ENCODE results near the gene RAB38.

DNA sequence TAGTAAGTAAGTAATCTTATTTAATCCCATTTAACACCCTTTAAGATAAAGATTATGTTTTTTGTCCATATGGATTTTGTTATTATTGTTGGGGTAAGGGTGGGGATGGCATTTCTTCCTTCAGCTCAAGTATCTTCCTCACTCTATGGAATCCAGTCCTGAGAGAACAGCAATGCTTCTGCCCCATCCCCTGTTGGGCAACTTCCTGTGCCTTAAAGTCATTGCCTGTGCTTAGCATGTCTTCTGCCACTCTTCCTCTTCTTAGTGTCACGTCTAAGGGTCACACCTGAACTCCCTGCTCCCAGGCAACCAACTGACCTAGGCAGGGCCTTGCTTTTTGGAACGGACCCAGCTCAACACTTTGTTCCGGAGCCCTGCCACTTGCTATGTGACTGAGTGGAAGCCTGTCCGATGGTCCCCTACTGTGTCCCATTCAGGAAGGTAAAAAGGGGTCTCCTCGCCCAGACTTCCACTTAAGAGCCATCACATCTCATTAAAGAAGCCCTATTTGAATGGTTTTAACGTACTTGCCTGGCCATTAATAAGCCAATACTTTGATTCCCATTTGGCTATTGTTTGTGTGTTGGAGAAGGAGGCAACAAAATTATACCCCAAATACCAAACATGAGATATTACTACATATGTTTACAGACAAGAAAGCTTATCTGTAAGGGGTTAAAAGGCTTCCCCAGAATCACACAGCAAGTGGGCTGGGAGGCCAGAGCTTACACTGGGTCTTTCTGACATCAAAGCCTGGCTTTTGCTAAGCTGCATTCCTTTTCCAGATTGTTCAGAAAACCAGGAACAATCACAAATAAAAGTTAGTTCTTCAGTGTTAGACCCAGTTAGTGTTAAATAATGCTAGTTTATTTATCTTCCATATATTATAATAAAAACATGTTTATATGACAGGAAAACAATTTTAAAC lies 59.2 kb downstream of the RAB38 start:
- no peak for TF ChIP-seq CTCF (conservative IDR thresholded peaks at IDR 0.05; ENCODE audit: low read length)
- no peak for TF ChIP-seq EZH2phosphoT487 (IDR thresholded peaks at IDR 0.05; ENCODE audit: borderline replicate concordance, low read depth, low read length)

Measured in OCI-LY7 (cell line).